Measurements from ENCODE around the gene STAT3.

- TF ChIP-seq NCOA1 (CRISPR knock-in tag; IDR thresholded peaks at IDR 0.05) (no peak), CTCF (CRISPR knock-in tag; IDR thresholded peaks at IDR 0.05) (no peak), AFF4 (CRISPR knock-in tag; IDR thresholded peaks at IDR 0.05) (no peak), ZNF513 (CRISPR knock-in tag; conservative IDR thresholded peaks at IDR 0.05) (no peak), RBFOX2 (IDR thresholded peaks at IDR 0.05; ENCODE audit: low read depth, low read length) (no peak), DPF2 (CRISPR knock-in tag; IDR thresholded peaks at IDR 0.05; ENCODE audit: borderline replicate concordance, low read depth) (no peak), POLR2A (IDR thresholded peaks at IDR 0.05; ENCODE audit: insufficient read depth in 1 of 2, low read depth in 2 of 2, low read length in 2 of 2) (no peak), SMC3 (IDR thresholded peaks at IDR 0.05; ENCODE audit: low read length) (no peak), GTF2F1 (IDR thresholded peaks at IDR 0.05; ENCODE audit: low read length) (no peak), ETS1 (CRISPR knock-in tag; IDR thresholded peaks at IDR 0.05) (no peak), ZNF674 (CRISPR knock-in tag; IDR thresholded peaks at IDR 0.05; ENCODE audit: low read depth) (no peak), AGO2 (optimal IDR thresholded peaks at IDR 0.05; ENCODE audit: low read depth, low read length) (no peak), ATF7-NPFF (CRISPR knock-in tag; IDR thresholded peaks at IDR 0.05; ENCODE audit: low read depth) (no peak)
Measured at GRCh38 chr17:42277342-42277712, 110.9 kb downstream of the STAT3 start.
